ENCODE data around the gene EIF2B4. TPM values are rescaled to one million over a fixed set of nuclear protein-coding genes. Genes with fewer than 3 reads are reported as not detected.
A peak's percentile ranks its signal among the peaks of the same experiment; 100 is the strongest.
"Not testable (repeated sequence)": the region's sequence is repeated elsewhere in the genome, so short reads cannot be mapped to it uniquely, and the experiment has no call there.

EIF2B4 gene
- total RNA-seq, 1 donor = 19.2 TPM

GRCh38 chr2:27353762-27354596 lies 16.2 kb downstream of the EIF2B4 start:
- peaks cover 81% of the 10 kb centered on the region for H3K79me2 ChIP-seq (ENCODE audit: insufficient read depth, low read length)
- no peaks in the 10 kb centered on the region for H3K27me3 ChIP-seq (ENCODE audit: insufficient read depth, low read length)
- DNase-seq (ENCODE audit: insufficient read length, low spot score, missing footprints) = no peak
- peak overlapping the region; percentile 12 for H3K4me2 ChIP-seq (ENCODE audit: insufficient read depth, low read length)
- peaks cover 6% of the 10 kb centered on the region for H4K20me1 ChIP-seq (ENCODE audit: insufficient read depth, low read length)
- no peak overlapping the region for H2AFZ ChIP-seq (ENCODE audit: low read length)
- H3K4me1 ChIP-seq (ENCODE audit: insufficient read depth, low read length) = peaks cover 21% of the 10 kb centered on the region
- no peaks in the 10 kb centered on the region for H3K36me3 ChIP-seq (ENCODE audit: insufficient read depth, low read length)
- TF ChIP-seq, protein P1, sequence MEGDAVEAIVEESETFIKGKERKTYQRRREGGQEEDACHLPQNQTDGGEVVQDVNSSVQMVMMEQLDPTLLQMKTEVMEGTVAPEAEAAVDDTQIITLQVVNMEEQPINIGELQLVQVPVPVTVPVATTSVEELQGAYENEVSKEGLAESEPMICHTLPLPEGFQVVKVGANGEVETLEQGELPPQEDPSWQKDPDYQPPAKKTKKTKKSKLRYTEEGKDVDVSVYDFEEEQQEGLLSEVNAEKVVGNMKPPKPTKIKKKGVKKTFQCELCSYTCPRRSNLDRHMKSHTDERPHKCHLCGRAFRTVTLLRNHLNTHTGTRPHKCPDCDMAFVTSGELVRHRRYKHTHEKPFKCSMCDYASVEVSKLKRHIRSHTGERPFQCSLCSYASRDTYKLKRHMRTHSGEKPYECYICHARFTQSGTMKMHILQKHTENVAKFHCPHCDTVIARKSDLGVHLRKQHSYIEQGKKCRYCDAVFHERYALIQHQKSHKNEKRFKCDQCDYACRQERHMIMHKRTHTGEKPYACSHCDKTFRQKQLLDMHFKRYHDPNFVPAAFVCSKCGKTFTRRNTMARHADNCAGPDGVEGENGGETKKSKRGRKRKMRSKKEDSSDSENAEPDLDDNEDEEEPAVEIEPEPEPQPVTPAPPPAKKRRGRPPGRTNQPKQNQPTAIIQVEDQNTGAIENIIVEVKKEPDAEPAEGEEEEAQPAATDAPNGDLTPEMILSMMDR (IDR thresholded peaks at IDR 0.05; ENCODE audit: extremely low read depth, low read depth, low read length) = no peak
- H3K27ac ChIP-seq (ENCODE audit: low read depth, low read length) = peak overlapping the region; percentile 59
- no peak overlapping the region for H3K4me3 ChIP-seq (ENCODE audit: insufficient read depth, low read length)
- no peaks in the 10 kb centered on the region for H3K9me3 ChIP-seq (ENCODE audit: low read depth, low read length)

GRCh38 chr2:27353386-27353761 lies 16.8 kb downstream of the EIF2B4 start:
- H3K36me3 ChIP-seq (ENCODE audit: insufficient read depth, low read length); H2AFZ ChIP-seq (ENCODE audit: low read length); H3K4me2 ChIP-seq (ENCODE audit: insufficient read depth, low read length); H3K4me3 ChIP-seq (ENCODE audit: insufficient read depth, low read length); H3K9me3 ChIP-seq (ENCODE audit: low read depth, low read length); H4K20me1 ChIP-seq (ENCODE audit: insufficient read depth, low read length); H3K27me3 ChIP-seq (ENCODE audit: insufficient read depth, low read length); DNase-seq (ENCODE audit: insufficient read length, low spot score, missing footprints): not testable (repeated sequence)
- Histone ChIP-seq H3K27ac (ENCODE audit: low read depth, low read length) (peak overlapping the region; percentile 59), H3K79me2 (ENCODE audit: insufficient read depth, low read length) (peaks cover 81% of the 10 kb centered on the region), H3K4me1 (ENCODE audit: insufficient read depth, low read length) (peaks cover 21% of the 10 kb centered on the region)

GRCh38 chr2:27351802-27352598 lies 18.1 kb downstream of the EIF2B4 start:
- Histone ChIP-seq H2AFZ (ENCODE audit: low read length) (no peak overlapping the region), H3K79me2 (ENCODE audit: insufficient read depth, low read length) (peaks cover 84% of the 10 kb centered on the region), H3K4me3 (ENCODE audit: insufficient read depth, low read length) (no peak overlapping the region), H3K4me2 (ENCODE audit: insufficient read depth, low read length) (no peak overlapping the region), H3K27ac (ENCODE audit: low read depth, low read length) (no peak overlapping the region), H3K27me3 (ENCODE audit: insufficient read depth, low read length) (no peaks in the 10 kb centered on the region), H3K36me3 (ENCODE audit: insufficient read depth, low read length) (no peaks in the 10 kb centered on the region), H3K9me3 (ENCODE audit: low read depth, low read length) (no peaks in the 10 kb centered on the region), H3K4me1 (ENCODE audit: insufficient read depth, low read length) (peaks cover 14% of the 10 kb centered on the region), H4K20me1 (ENCODE audit: insufficient read depth, low read length) (peaks cover 11% of the 10 kb centered on the region)
- DNase-seq (ENCODE audit: insufficient read length, low spot score, missing footprints) = no peak
- TF ChIP-seq, protein P1 (IDR thresholded peaks at IDR 0.05; ENCODE audit: extremely low read depth, low read depth, low read length) = no peak

GRCh38 chr2:27350106-27350693 lies 19.9 kb downstream of the EIF2B4 start:
- Histone ChIP-seq H3K9me3 (ENCODE audit: low read depth, low read length) (no peaks in the 10 kb centered on the region), H3K27me3 (ENCODE audit: insufficient read depth, low read length) (no peaks in the 10 kb centered on the region), H4K20me1 (ENCODE audit: insufficient read depth, low read length) (peaks cover 16% of the 10 kb centered on the region), H3K27ac (ENCODE audit: low read depth, low read length) (no peak overlapping the region), H3K79me2 (ENCODE audit: insufficient read depth, low read length) (peaks cover 85% of the 10 kb centered on the region), H3K4me3 (ENCODE audit: insufficient read depth, low read length) (no peak overlapping the region), H3K36me3 (ENCODE audit: insufficient read depth, low read length) (no peaks in the 10 kb centered on the region), H3K4me1 (ENCODE audit: insufficient read depth, low read length) (peaks cover 9% of the 10 kb centered on the region), H3K4me2 (ENCODE audit: insufficient read depth, low read length) (no peak overlapping the region), H2AFZ (ENCODE audit: low read length) (no peak overlapping the region)
- TF ChIP-seq, protein P1 (IDR thresholded peaks at IDR 0.05; ENCODE audit: extremely low read depth, low read depth, low read length) = no peak
- DNase-seq (ENCODE audit: insufficient read length, low spot score, missing footprints) = no peak
